Measurements from ENCODE around the gene GOLGA6D. TPM values are rescaled to one million over a fixed set of nuclear protein-coding genes. Genes with fewer than 3 reads are reported as not detected.
"Not testable (repeated sequence)": the region's sequence is repeated elsewhere in the genome, so short reads cannot be mapped to it uniquely, and the experiment has no call there.

GOLGA6D gene
- total and polyA plus RNA-seq, 4 donors = 0.12 TPM; not detected in 3

GRCh38 chr15:75339531-75340240 is 57.1 kb downstream of the GOLGA6D start:
- H3K27ac ChIP-seq (ENCODE audit: low read depth in 1 of 2, low read length in 1 of 2) = no peak overlapping the region
- no peaks in the 10 kb centered on the region for H3K9me3 ChIP-seq (ENCODE audit: control insufficient read depth in 4 of 4, insufficient read depth in 3 of 4, low read length in 3 of 4)
- no peaks in the 10 kb centered on the region for H3K27me3 ChIP-seq (ENCODE audit: control insufficient read depth in 3 of 3, insufficient read depth in 3 of 3, low read length in 2 of 3)
- DNase-seq = no peak
- ATAC-seq (ENCODE audit: insufficient read depth, low FRiP score) = no peak
- no peak for TF ChIP-seq CTCF (IDR thresholded peaks at IDR 0.05; ENCODE audit: control extremely low read depth, extremely low read depth)
- H3K4me1 ChIP-seq (ENCODE audit: control insufficient read depth in 5 of 5, insufficient read depth in 5 of 5, low read length in 5 of 5) = peaks cover 0 to 13% (median 4%) of the 10 kb centered on the region in 5 donors
- no peak overlapping the region for H3K4me3 ChIP-seq
- no peak overlapping the region for H3K9ac ChIP-seq (ENCODE audit: insufficient read depth in 1 of 2, low read length in 2 of 2)
- H3K36me3 ChIP-seq (ENCODE audit: control insufficient read depth in 4 of 4, insufficient read depth in 4 of 4, low read length in 4 of 4) = peaks cover 0 to 11% (median 2%) of the 10 kb centered on the region in 4 donors
- 95 to 100% methylated on average over 13 of the region's 13 CpGs for WGBS, 2 donors

- no peak overlapping the region for H3K27ac ChIP-seq (ENCODE audit: low read depth in 1 of 2, low read length in 1 of 2)
- no peak for DNase-seq
- ATAC-seq (ENCODE audit: insufficient read depth, low FRiP score) = no peak
- peaks cover 0 to 10% (median 5%) of the 10 kb centered on the region in 3 donors for H3K27me3 ChIP-seq (ENCODE audit: control insufficient read depth in 3 of 3, insufficient read depth in 3 of 3, low read length in 2 of 3)
- no peaks in the 10 kb centered on the region for H3K9me3 ChIP-seq (ENCODE audit: control insufficient read depth in 4 of 4, insufficient read depth in 3 of 4, low read length in 3 of 4)
- 90 to 96% methylated on average over 6 of the region's 6 CpGs for WGBS, 2 donors
- no peak for TF ChIP-seq CTCF (IDR thresholded peaks at IDR 0.05; ENCODE audit: control extremely low read depth, extremely low read depth)
- H3K4me3 ChIP-seq = no peak overlapping the region
- H3K4me1 ChIP-seq (ENCODE audit: control insufficient read depth in 5 of 5, insufficient read depth in 5 of 5, low read length in 5 of 5) = peaks cover 0 to 5% (median 0%) of the 10 kb centered on the region in 5 donors
- no peak overlapping the region for H3K9ac ChIP-seq (ENCODE audit: insufficient read depth in 1 of 2, low read length in 2 of 2)
- H3K36me3 ChIP-seq (ENCODE audit: control insufficient read depth in 4 of 4, insufficient read depth in 4 of 4, low read length in 4 of 4) = peaks cover 0 to 11% (median 2%) of the 10 kb centered on the region in 4 donors
Observed at GRCh38 chr15:75342221-75342620, 59.6 kb downstream of the GOLGA6D start.

- peak in 2 of 3 donors; percentile 22 to 35 for DNase-seq
- H3K27me3 ChIP-seq (ENCODE audit: control insufficient read depth in 3 of 3, insufficient read depth in 3 of 3, low read length in 2 of 3) = peaks cover 0 to 11% (median 9%) of the 10 kb centered on the region in 3 donors
- H3K36me3 ChIP-seq (ENCODE audit: control insufficient read depth in 4 of 4, insufficient read depth in 4 of 4, low read length in 4 of 4); ATAC-seq (ENCODE audit: insufficient read depth, low FRiP score); H3K9me3 ChIP-seq (ENCODE audit: control insufficient read depth in 4 of 4, insufficient read depth in 3 of 4, low read length in 3 of 4); H3K4me3 ChIP-seq; H3K27ac ChIP-seq (ENCODE audit: low read depth in 1 of 2, low read length in 1 of 2); H3K9ac ChIP-seq (ENCODE audit: insufficient read depth in 1 of 2, low read length in 2 of 2): not testable (repeated sequence)
- peaks cover 0 to 13% (median 4%) of the 10 kb centered on the region in 5 donors for H3K4me1 ChIP-seq (ENCODE audit: control insufficient read depth in 5 of 5, insufficient read depth in 5 of 5, low read length in 5 of 5)
- WGBS, 2 donors = 42 to 54% methylated on average over 8 of the region's 8 CpGs
Observed at GRCh38 chr15:75343953-75344352, 61.3 kb downstream of the GOLGA6D start.

Small RNA genes lying within 50 kb of the gene (small RNA-seq; reads per million reads assigned to genes)
- gene AC068338.1 (ENCODE audit: low replicate concordance) (not detected), gene RN7SL327P (ENCODE audit: low replicate concordance) (not detected), gene RN7SL489P (ENCODE audit: low replicate concordance) (not detected)

Other genes with a start within 250 kb of the GOLGA6D start
- gene C15orf39, start 81.0 kb upstream of the GOLGA6D start, total RNA-seq = 10 to 100 TPM; 16.8 to 57.7 TPM
- 10 to 100 TPM; 13.1 to 34.4 TPM for gene C15orf39, start 81.0 kb upstream of the GOLGA6D start, polyA plus RNA-seq
- gene GOLGA6C, start 24.5 kb upstream of the GOLGA6D start, total RNA-seq = not detected
- gene GOLGA6C, start 24.5 kb upstream of the GOLGA6D start, polyA plus RNA-seq = under 1 TPM in 1 of 2 donors, not detected in 1; 0.01 TPM
- 10 to 100 TPM; 36.2 to 80.7 TPM for gene COMMD4, start 53.2 kb downstream of the GOLGA6D start, total RNA-seq
- gene COMMD4, start 53.2 kb downstream of the GOLGA6D start, polyA plus RNA-seq = 100 to 1,000 TPM in 1 of 2 donors, 10 to 100 TPM in 1; 95.6 to 135 TPM
- gene NEIL1, start 64.2 kb downstream of the GOLGA6D start, total RNA-seq = 10 to 100 TPM; 36.4 to 46.8 TPM
- gene NEIL1, start 64.2 kb downstream of the GOLGA6D start, polyA plus RNA-seq = 10 to 100 TPM; 13.8 to 36.4 TPM
- 100 to 1,000 TPM; 187 to 247 TPM for gene MAN2C1, start 85.8 kb downstream of the GOLGA6D start, total RNA-seq
- gene MAN2C1, start 85.8 kb downstream of the GOLGA6D start, polyA plus RNA-seq = 100 to 1,000 TPM; 139 to 321 TPM
- gene SIN3A, start 168.9 kb downstream of the GOLGA6D start, total RNA-seq = 10 to 100 TPM; 66.1 to 86.1 TPM
- 10 to 100 TPM in 1 of 2 donors, 1 to 10 TPM in 1; 9.8 to 19.9 TPM for gene SIN3A, start 168.9 kb downstream of the GOLGA6D start, polyA plus RNA-seq